GM18520 (cell line): ENCODE measurements around the gene CPEB1.
"Not testable (repeated sequence)": the region's sequence is repeated elsewhere in the genome, so short reads cannot be mapped to it uniquely, and the experiment has no call there.

Experiments used
- ATAC-seq: cut with Tn5 transposase; IDR thresholded peaks from one replicate; pipeline ENCODE4 v1.9.1; 2021; ENCODE audit not compliant: unreplicated experiment

CPEB1 gene

GRCh38 chr15:82649226-82649999, 2.2 kb upstream of the CPEB1 start:
- no peak for ATAC-seq

GRCh38 chr15:82648257-82649103, 1.3 kb upstream of the CPEB1 start:
- no peak for ATAC-seq

GRCh38 chr15:82647835-82648256, 683 bp upstream of the CPEB1 start:
- no peak for ATAC-seq

GRCh38 chr15:82646250-82647044, 716 bp downstream of the CPEB1 start:
- ATAC-seq, result no peak

- not testable (repeated sequence) for ATAC-seq
These were observed 2.0 kb downstream of the CPEB1 start for GRCh38 chr15:82644967-82645852.

GRCh38 chr15:82643992-82644391, 3.2 kb downstream of the CPEB1 start:
- no peak for ATAC-seq

GRCh38 chr15:82642656-82643055, 4.5 kb downstream of the CPEB1 start:
- ATAC-seq, result no peak

- ATAC-seq, result no peak
These were observed 5.9 kb downstream of the CPEB1 start for GRCh38 chr15:82641129-82641798.

- no peak for ATAC-seq
These were observed 6.5 kb downstream of the CPEB1 start for GRCh38 chr15:82640672-82641071.

- ATAC-seq, result no peak
These were observed 11.4 kb downstream of the CPEB1 start for GRCh38 chr15:82635798-82636197.

- no peak for ATAC-seq
These were observed 17.1 kb downstream of the CPEB1 start for GRCh38 chr15:82630033-82630432.

- no peak for ATAC-seq
These were observed 22.0 kb downstream of the CPEB1 start for GRCh38 chr15:82625136-82625535.

- ATAC-seq, result no peak
These were observed 22.7 kb downstream of the CPEB1 start for GRCh38 chr15:82624438-82624837.

GRCh38 chr15:82624008-82624407, 23.2 kb downstream of the CPEB1 start:
- ATAC-seq, result no peak

GRCh38 chr15:82621970-82622369, 25.2 kb downstream of the CPEB1 start:
- no peak for ATAC-seq

GRCh38 chr15:82613747-82614146, 33.4 kb downstream of the CPEB1 start:
- no peak for ATAC-seq

- ATAC-seq, result no peak
These were observed 35.8 kb downstream of the CPEB1 start for GRCh38 chr15:82611348-82611747.

GRCh38 chr15:82602195-82602594, 45.0 kb downstream of the CPEB1 start:
- ATAC-seq, result no peak

GRCh38 chr15:82599862-82600261, 47.3 kb downstream of the CPEB1 start:
- no peak for ATAC-seq

GRCh38 chr15:82597815-82598214, 49.3 kb downstream of the CPEB1 start:
- ATAC-seq, result no peak
